ENCODE measurements around the gene YBX1.
"Not testable (repeated sequence)": the region's sequence is repeated elsewhere in the genome, so short reads cannot be mapped to it uniquely, and the experiment has no call there.

GRCh38 chr1:42725820-42726219 is 43.6 kb downstream of the YBX1 start:
- not testable (repeated sequence) for TF ChIP-seq CTCF (conservative IDR thresholded peaks at IDR 0.05; ENCODE audit: low read depth, low read length); EZH2 (IDR thresholded peaks at IDR 0.05; ENCODE audit: low read length, unreplicated experiment)
